Measurements from ENCODE around the gene ZCCHC10.

The ZCCHC10 gene

DNA sequence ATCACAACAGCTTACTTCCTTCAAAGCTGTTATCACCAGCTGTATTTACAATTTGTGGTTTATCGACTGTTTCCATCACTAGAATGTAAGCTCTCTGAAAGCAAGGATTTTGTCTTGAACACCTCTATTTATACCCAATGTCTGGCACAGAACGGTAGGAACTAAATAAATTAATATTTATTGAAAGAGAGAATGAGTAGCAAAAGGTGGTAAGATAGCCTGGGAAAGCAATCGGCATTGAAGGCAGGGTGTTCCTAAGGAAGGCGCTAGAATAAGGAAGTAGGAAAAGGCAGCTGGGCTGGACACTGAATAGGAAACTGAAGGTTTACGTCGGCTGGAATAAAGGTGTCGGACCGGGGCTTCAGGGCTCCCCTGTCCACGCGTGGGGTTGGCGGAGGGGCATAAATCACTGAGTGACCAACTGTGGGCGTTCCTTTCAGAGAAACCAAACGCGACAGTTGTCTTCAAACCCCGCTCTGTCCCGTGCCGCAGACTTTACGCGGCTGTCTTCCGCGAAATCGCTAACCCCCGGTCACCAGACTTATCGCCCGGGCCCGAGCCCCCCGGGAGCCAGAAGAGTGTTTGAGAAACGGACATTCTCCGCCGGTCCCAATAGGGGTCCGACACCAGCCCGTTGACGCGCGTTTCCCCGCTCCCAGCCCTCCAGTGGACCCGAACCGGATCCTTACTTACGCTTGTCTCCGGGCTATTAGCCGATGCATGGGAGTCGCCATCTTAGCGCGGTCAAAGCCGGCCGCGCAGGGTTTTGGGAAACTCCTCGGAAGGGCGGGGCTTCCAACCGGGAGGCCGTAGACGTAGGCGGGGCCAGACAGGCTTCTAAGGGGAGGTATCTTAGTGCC lies at the start of gene ZCCHC10:
ZCCHC10 (minus strand) TSS at position 746 of the 860 bp plus-strand sequence; CDS start at position 734, 12 bp downstream.
- no peaks in the 10 kb centered on the region for H3K9me3 ChIP-seq (ENCODE audit: control insufficient read depth, insufficient read depth, low read length)
- H3K36me3 ChIP-seq (ENCODE audit: insufficient read depth, low read length), result 0 out of 2 replicates have a peak, but pooled peaks cover 3% of the 10 kb centered on the region
- H3K4me1 ChIP-seq (ENCODE audit: insufficient read depth, low read length), result no peaks in the 10 kb centered on the region
- H3K9ac ChIP-seq (ENCODE audit: low read depth, low read length), result peak within 1 kb of the TSS; percentile 97

DNA sequence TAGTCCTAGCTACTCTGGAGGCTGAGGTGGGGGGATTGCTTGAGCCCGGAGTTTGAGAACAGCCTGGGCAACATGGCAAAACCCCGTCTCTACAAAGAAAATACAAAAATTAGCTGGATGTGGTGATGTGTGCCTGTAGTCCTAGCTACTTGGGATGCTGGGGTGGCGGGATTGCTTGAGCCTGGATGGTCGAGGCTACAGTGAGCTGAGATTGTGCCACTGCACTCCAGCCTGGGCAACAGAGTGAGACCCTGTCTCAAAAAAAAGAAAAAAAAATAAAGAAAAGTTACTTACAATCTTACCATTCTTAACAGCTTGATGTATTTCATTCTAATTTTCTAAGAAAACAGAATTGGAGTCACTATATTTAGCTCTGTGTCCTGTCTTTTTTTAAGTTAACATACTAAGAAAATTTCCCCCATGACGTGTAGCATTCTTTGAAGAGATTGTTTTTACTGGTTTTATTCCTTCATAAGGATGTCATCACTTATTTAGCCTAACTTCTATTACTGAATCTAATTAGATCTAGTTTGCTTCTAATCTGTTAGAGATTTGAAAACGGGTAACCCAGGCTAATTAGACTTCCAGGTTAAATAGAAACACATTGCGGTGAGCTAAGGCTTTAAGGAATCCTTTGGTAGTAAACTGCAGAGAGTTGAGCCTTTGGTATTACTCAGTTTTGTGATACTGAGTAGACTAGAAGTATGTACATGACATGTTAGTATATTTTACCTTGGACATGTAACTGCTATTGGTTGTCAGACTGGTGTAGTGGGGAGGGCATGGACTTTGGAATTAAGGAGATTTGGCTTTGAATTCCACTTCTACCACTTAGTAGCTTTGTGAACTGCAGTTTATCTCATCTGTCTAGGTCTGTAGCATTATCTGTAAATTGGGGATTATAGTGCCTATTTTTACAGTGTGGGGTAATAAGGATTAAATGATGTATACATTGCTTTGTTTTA lies 49.5 kb upstream of the ZCCHC10 start:
- no peak overlapping the region for H3K9ac ChIP-seq (ENCODE audit: low read depth, low read length)
- H3K36me3 ChIP-seq (ENCODE audit: insufficient read depth, low read length), result peaks cover 22% of the 10 kb centered on the region
- H3K4me1 ChIP-seq (ENCODE audit: insufficient read depth, low read length), result no peaks in the 10 kb centered on the region
- no peaks in the 10 kb centered on the region for H3K9me3 ChIP-seq (ENCODE audit: control insufficient read depth, insufficient read depth, low read length)

DNA sequence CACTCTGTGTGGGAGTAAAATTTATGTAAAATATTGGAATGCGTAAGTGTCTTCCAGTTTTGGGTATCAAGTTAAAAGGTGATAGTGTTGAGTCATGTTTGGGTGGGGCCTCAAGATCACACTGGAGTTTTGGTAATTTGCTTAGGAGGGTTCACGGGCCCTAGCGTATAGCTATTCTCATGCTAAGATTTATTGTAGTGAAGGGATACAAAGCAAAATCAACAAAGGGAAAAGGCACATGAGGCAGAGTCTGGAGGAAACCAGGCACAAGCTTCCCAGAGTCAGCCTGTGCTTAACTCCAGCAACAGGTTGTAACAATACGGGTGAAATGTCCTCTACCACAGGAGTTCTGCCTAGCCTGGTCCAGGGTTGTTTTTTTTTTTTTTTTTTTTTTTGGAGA lies 45.7 kb upstream of the ZCCHC10 start:
- no peaks in the 10 kb centered on the region for H3K9me3 ChIP-seq (ENCODE audit: control insufficient read depth, insufficient read depth, low read length)
- no peaks in the 10 kb centered on the region for H3K4me1 ChIP-seq (ENCODE audit: insufficient read depth, low read length)
- H3K36me3 ChIP-seq (ENCODE audit: insufficient read depth, low read length), result peaks cover 30% of the 10 kb centered on the region
- no peak overlapping the region for H3K9ac ChIP-seq (ENCODE audit: low read depth, low read length)

DNA sequence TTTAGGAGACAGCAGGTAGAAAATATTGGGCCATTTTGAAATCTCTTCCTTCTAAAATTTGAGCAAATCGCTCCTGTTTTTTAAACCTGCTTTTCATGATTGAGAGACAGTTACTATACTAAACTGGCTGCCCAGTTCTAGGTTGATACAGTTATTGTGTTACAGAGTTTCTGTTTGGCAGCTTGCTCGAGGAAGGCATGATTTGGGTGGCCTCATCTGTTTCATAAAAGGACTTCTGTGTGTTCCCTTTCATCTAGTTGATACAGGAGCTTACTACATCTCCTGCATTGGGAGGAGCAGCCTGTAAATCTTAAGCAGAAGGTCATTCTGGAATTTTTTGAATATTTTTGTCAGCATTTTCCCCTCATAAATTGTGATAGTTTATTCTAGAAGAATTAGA lies 39.7 kb upstream of the ZCCHC10 start:
- 0 out of 2 replicates have a peak, but pooled peaks cover 8% of the 10 kb centered on the region for H3K4me1 ChIP-seq (ENCODE audit: insufficient read depth, low read length)

DNA sequence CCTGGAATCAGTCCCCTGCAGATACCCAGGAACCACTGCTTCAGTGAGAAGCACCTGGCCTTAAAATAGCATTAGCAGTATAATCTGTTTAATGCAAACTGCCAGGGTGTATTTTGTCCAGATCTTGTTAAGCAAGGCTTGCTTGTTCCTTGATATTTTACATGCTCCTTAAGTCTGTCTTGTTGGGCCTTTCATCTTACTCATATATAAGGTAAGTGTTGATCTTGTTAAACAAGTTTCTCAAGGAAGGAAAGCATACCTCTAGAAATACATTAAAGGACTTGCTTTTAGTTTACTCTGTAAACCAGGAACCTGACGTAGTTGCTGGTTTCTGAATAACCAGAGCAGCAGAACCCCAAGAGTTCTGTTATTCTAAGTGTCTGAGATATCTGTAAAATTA lies 39.1 kb upstream of the ZCCHC10 start:
- Histone ChIP-seq H3K4me1 (ENCODE audit: insufficient read depth, low read length) (0 out of 2 replicates have a peak, but pooled peaks cover 8% of the 10 kb centered on the region), H3K9ac (ENCODE audit: low read depth, low read length) (no peak overlapping the region), H3K36me3 (ENCODE audit: insufficient read depth, low read length) (peaks cover 15% of the 10 kb centered on the region), H3K9me3 (ENCODE audit: control insufficient read depth, insufficient read depth, low read length) (no peaks in the 10 kb centered on the region)

More for the DNA sequence above, 39.7 kb upstream of the ZCCHC10 start:
- Histone ChIP-seq H3K36me3 (ENCODE audit: insufficient read depth, low read length) (peaks cover 18% of the 10 kb centered on the region), H3K9me3 (ENCODE audit: control insufficient read depth, insufficient read depth, low read length) (no peaks in the 10 kb centered on the region), H3K9ac (ENCODE audit: low read depth, low read length) (no peak overlapping the region)

DNA sequence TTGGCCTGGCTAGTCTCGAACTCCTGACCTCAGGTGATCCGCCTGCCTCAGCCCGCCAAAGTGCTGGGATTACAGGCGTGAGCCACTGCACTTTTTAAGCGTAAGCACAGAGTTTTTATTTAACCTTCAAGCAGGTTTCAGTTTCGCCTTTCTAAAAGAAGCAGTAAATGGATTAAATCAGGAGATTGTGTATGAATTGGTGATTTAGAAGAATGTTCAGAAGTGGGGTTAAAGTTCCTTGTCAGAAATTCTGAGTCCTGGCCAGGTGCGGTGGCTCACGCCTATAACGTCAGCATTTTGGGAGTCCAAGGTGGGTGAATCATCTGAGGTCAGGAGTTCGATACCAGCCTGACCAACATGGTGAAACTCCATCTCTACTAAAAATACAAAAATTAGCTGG lies 37.6 kb upstream of the ZCCHC10 start:
- Histone ChIP-seq H3K9ac (ENCODE audit: low read depth, low read length) (no peak overlapping the region), H3K9me3 (ENCODE audit: control insufficient read depth, insufficient read depth, low read length) (no peaks in the 10 kb centered on the region), H3K4me1 (ENCODE audit: insufficient read depth, low read length) (0 out of 2 replicates have a peak, but pooled peaks cover 8% of the 10 kb centered on the region), H3K36me3 (ENCODE audit: insufficient read depth, low read length) (peaks cover 13% of the 10 kb centered on the region)

DNA sequence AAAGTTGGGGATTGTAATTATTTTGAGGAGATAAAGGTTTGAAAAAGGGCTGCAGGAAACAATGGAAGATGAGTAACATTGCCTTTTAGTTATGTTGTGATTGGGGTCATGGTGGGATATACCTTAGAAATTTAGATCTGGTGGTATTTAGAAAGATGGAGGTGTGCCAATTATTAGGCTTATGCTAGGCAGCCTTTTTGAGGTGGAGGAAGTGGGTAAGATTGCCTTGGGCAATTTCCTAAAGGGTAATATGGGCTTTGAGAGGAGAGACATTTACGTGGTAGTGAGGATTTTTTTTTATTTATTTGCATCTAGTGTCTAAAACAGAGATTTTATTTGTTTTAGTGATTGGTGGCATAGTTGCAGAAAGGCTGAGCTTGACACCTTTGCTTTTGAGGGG lies 35.9 kb upstream of the ZCCHC10 start:
- H3K36me3 ChIP-seq (ENCODE audit: insufficient read depth, low read length), result 0 out of 2 replicates have a peak, but pooled peaks cover 4% of the 10 kb centered on the region
- no peaks in the 10 kb centered on the region for H3K9me3 ChIP-seq (ENCODE audit: control insufficient read depth, insufficient read depth, low read length)
- no peak overlapping the region for H3K9ac ChIP-seq (ENCODE audit: low read depth, low read length)
- H3K4me1 ChIP-seq (ENCODE audit: insufficient read depth, low read length), result 0 out of 2 replicates have a peak, but pooled peaks cover 8% of the 10 kb centered on the region

DNA sequence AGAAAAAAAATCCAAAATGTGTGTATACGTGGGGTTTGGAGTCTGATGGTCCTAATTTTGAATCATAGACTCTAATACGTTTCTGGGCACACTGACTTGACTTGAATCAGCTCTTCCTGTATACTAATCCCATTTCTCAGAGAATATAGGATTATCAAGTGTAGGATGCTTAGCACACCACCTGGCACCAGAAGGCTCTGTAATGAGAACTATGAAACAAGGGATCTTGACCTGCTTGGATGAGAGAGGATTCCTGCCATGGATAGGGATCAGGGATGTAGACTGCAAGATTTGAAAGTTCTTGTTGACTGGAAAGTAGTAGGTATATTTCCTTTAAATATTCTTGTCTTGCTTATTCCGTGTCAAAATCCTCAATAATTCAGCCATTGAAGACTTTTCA lies 33.3 kb upstream of the ZCCHC10 start:
- Histone ChIP-seq H3K9me3 (ENCODE audit: control insufficient read depth, insufficient read depth, low read length) (no peaks in the 10 kb centered on the region), H3K36me3 (ENCODE audit: insufficient read depth, low read length) (no peaks in the 10 kb centered on the region), H3K4me1 (ENCODE audit: insufficient read depth, low read length) (0 out of 2 replicates have a peak, but pooled peaks cover 10% of the 10 kb centered on the region), H3K9ac (ENCODE audit: low read depth, low read length) (no peak overlapping the region)

DNA sequence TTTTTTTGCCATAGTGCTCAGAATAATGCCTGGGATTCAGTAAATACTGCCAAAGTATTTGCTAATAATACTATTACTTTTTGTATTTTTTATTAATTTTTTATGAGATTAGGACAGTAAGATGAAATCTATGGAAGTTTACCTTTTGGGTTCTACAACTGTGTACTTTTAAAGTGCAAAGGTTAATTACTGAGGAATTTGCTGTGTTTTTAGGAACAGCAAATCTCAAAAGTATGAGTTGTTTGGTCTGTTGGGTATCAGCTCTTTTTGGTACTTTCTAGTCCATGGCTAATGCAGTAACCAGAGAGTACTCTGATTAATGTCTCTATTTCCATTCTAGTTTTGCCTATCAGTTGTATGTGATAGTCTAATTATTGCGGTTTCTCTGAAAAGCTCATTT lies 30.5 kb upstream of the ZCCHC10 start:
- H3K36me3 ChIP-seq (ENCODE audit: insufficient read depth, low read length), result no peaks in the 10 kb centered on the region
- no peaks in the 10 kb centered on the region for H3K9me3 ChIP-seq (ENCODE audit: control insufficient read depth, insufficient read depth, low read length)
- H3K4me1 ChIP-seq (ENCODE audit: insufficient read depth, low read length), result 0 out of 2 replicates have a peak, but pooled peaks cover 8% of the 10 kb centered on the region

DNA sequence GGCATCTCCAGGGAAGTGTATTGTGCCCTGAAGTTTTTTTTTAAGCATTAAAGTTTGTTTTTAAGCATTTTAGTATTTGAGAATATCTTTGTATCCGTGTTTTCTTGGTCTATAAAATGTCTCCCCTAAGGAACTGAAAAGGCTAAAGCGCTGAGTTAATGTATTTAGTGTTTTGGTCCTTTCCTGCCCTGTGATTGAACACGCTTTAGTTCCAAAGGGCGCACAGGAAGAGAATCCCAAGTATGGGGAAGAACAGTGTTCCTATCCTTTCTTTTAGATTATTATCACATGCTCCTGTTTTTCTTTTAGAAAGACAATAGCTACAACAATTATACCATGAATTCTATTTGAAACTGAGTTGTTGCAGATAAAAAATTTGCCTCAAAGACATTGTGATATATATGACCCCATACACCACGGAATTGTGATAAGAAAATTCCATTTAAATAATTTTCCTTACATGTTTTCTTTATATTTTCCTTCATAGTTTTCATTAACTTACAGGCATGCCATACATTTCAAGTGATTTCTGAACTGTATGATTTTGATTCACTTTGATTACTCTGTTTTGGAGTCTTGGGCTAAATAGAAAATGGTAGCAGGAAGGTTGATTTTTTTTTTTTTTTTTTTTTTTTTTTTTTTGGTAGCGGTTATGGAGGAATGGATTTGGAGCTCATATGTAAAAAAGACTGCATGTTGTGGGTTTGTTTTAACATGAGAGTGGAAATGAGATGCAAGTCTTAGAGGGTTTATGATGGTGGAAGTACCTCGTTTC lies 28.5 kb upstream of the ZCCHC10 start:
- Histone ChIP-seq H3K4me1 (ENCODE audit: insufficient read depth, low read length) (peaks cover 6% of the 10 kb centered on the region; the same call in 1 of the 2 replicates), H3K9me3 (ENCODE audit: control insufficient read depth, insufficient read depth, low read length) (no peaks in the 10 kb centered on the region), H3K36me3 (ENCODE audit: insufficient read depth, low read length) (no peaks in the 10 kb centered on the region), H3K9ac (ENCODE audit: low read depth, low read length) (no peak overlapping the region)

More for the DNA sequence above, 30.5 kb upstream of the ZCCHC10 start:
- no peak overlapping the region for H3K9ac ChIP-seq (ENCODE audit: low read depth, low read length)

DNA sequence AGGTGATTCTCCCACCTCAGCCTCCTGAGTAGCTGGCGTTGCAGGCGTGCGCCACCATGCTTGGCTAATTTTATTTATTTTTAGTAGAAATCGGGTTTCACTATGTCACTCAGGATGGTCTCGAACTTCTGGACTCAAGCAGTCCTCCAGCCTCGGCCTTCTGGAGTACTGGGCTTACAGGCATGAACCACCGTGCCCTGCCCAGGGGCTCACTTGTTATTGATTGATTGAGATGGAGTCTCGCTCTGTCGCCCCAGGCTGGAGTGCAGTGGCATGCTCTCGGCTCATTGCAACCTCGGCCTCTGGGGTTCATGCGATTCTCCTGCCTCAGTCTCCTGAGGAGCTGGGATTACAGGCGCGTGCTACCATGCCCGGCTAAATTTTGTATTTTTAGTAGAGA lies 27.1 kb upstream of the ZCCHC10 start:
- no peaks in the 10 kb centered on the region for H3K36me3 ChIP-seq (ENCODE audit: insufficient read depth, low read length)
- H3K9me3 ChIP-seq (ENCODE audit: control insufficient read depth, insufficient read depth, low read length), result no peaks in the 10 kb centered on the region
- peak overlapping the region; percentile 95; the same call in 1 of the 2 replicates for H3K9ac ChIP-seq (ENCODE audit: low read depth, low read length)
- H3K4me1 ChIP-seq (ENCODE audit: insufficient read depth, low read length), result peaks cover 18% of the 10 kb centered on the region; the same call in 1 of the 2 replicates

DNA sequence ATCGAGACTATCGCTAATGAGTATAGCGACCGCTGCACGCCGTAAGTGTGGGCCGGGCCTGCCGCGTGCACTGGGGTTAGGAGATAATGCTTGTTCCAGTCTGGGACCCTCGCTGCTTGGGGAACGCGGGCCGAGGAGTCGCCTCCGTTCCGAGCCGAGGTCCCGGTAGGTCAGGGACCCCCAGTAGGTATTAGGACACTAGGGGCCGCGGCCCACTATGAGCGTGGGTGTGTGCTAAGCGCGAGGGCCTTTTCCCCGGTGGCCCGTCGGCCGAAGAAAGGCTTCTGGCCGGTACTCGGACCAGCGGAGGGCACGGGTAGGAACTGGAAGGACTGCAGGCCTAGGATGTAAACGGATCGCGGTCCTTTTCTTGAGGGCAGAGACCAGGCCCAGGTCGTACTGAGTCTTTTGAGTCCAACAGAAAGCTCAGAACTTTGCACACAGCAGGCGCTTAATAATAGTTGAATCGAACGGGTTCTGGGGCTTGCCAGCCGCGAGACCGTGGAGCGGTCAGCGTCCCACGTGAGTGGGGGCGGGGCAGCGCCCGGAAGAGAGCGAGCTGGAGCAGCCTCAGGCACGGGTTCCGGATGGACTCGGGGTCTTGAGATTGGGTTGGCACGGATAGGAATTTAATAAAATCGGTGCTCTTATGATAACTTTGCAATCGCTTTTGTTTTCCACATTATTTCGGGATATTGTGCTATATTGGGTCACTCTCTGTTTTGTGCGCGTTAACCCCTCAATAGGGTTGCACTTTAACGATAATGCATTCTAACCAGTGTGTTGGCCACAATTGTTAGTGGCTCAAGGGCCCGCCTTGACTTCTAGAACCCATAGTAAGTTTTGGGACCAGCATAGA lies 26.2 kb upstream of the ZCCHC10 start:
- H3K36me3 ChIP-seq (ENCODE audit: insufficient read depth, low read length), result no peaks in the 10 kb centered on the region
- peaks cover 18% of the 10 kb centered on the region; the same call in 1 of the 2 replicates for H3K4me1 ChIP-seq (ENCODE audit: insufficient read depth, low read length)
- H3K9me3 ChIP-seq (ENCODE audit: control insufficient read depth, insufficient read depth, low read length), result no peaks in the 10 kb centered on the region
- peak overlapping the region; percentile 95 for H3K9ac ChIP-seq (ENCODE audit: low read depth, low read length)

Measured in ES-I3 (cell line).